ENCODE results near the gene CCDC71L. TPM values are rescaled to one million over a fixed set of nuclear protein-coding genes. Genes with fewer than 3 reads are reported as not detected.
A peak's percentile ranks its signal among the peaks of the same experiment; 100 is the strongest.
"Not testable (repeated sequence)": the region's sequence is repeated elsewhere in the genome, so short reads cannot be mapped to it uniquely, and the experiment has no call there.

Gene CCDC71L
- total RNA-seq, 2 experiments from 2014 or later = 12.7 to 14.6 TPM

DNA sequence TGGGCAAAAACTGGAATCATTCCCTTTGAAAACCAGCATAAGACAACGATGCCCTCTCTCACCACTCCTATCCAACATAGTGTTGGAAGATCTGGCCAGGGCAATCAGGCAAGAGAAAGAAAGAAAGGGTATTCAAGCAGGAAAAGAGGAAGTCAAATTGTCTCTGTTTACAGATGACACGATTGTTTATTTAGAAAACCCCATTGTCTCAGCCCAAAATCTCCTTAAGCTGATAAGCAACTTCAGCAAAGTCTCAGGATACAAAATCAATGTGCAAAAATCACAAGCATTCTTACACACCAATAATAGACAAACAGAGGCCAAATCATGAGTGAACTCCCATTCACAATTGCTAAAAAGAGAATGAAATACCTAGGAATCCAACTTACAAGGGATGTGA, 15.5 kb upstream of the CCDC71L start:
- H3K4me3 Mint-ChIP-seq; DNase-seq; H3K27me3 Mint-ChIP-seq (ENCODE audit: low read depth); H3K4me1 Mint-ChIP-seq (ENCODE audit: low read depth); H3K9me3 Mint-ChIP-seq; CTCF ChIA-PET; H3K36me3 Mint-ChIP-seq (ENCODE audit: low read depth); H3K27ac Mint-ChIP-seq; intact Hi-C loops (cut with micrococcal nuclease): not testable (repeated sequence)

DNA sequence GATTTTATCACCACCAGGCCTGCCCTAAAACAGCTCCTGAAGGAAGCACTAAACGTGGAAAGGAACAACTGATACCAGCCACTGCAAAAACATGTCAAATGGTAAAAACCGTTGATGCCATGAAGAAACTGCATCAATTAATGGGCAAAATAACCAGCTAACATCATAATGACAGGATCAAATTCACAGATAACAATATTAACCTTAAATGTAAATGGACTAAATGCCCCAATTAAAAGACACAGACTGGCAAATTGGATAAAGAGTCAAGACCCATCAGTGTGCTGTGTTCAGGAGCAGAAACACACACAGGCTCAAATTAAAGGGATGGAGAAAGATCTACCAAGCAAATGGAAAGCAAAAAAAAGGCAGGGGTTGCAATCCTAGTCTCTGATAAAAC, 12.7 kb upstream of the CCDC71L start:
- H3K36me3 Mint-ChIP-seq (ENCODE audit: low read depth); H3K27ac Mint-ChIP-seq; H3K27me3 Mint-ChIP-seq (ENCODE audit: low read depth); H3K4me3 Mint-ChIP-seq; intact Hi-C loops (cut with micrococcal nuclease); DNase-seq; H3K9me3 Mint-ChIP-seq: not testable (repeated sequence)
- H3K4me1 Mint-ChIP-seq (ENCODE audit: low read depth) = peaks cover 12% of the 10 kb centered on the region
- CTCF ChIA-PET = interaction anchor here (1.1 kb wide), 1 partner anchor 63 kb away, joined by 3 read pairs; no protein-coding TSS in a partner anchor

DNA sequence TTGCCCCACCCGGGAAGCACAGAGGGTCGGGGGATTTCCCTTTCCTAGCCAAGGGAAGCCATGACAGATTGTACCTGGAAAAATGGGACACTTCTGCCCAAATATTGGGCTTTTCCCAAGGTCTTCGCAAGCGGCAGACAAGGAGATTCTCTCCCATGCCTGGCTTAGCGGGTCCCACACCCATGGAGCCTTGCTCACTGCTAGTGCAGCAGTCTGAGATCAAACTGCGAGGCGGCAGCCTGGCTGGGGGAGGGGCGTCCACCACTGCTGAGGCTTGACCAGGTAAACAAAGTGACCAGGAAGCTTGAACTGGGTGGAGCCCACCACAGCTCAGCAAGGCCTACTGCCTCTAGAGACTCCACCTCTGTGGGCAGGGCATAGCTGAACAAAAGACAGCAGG, 11.0 kb upstream of the CCDC71L start:
- intact Hi-C loops (cut with micrococcal nuclease); H3K4me3 Mint-ChIP-seq; H3K27me3 Mint-ChIP-seq (ENCODE audit: low read depth); DNase-seq; H3K27ac Mint-ChIP-seq; H3K9me3 Mint-ChIP-seq; CTCF ChIA-PET; H3K36me3 Mint-ChIP-seq (ENCODE audit: low read depth): not testable (repeated sequence)
- peaks cover 12% of the 10 kb centered on the region for H3K4me1 Mint-ChIP-seq (ENCODE audit: low read depth)

DNA sequence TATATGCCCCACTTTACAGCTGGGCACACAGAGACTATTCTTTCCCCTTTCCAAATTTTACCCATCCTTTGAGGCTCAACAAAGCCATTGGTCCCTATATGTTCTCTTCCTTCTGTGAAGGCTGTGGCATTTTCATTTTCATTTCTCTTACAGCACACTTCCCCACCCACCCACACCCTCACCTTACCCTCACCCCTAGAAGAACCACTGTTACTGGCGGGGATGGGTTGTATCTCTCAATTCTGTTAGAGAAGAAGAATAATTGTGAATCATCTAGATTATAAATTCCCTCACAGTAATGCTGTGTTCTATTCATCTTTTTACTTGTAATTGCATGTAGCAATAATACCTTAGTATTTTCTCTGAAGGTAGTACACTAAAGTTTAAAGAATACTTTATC, 10.2 kb upstream of the CCDC71L start:
- H3K27me3 Mint-ChIP-seq (ENCODE audit: low read depth) = no peaks in the 10 kb centered on the region
- no peak overlapping the region for H3K4me3 Mint-ChIP-seq
- no peaks in the 10 kb centered on the region for H3K36me3 Mint-ChIP-seq (ENCODE audit: low read depth)
- H3K4me1 Mint-ChIP-seq (ENCODE audit: low read depth) = peaks cover 12% of the 10 kb centered on the region
- CTCF ChIA-PET = interaction anchor here (0.8 to 1.9 kb wide), 3 partner anchors 8 to 65 kb away, joined by 3 to 9 read pairs (median 8); partner anchors contain the start of gene CCDC71L
- H3K9me3 Mint-ChIP-seq = peaks cover 3% of the 10 kb centered on the region
- no peak for DNase-seq
- H3K27ac Mint-ChIP-seq = no peak overlapping the region
- intact Hi-C loops (cut with micrococcal nuclease) = no loop called here

DNA sequence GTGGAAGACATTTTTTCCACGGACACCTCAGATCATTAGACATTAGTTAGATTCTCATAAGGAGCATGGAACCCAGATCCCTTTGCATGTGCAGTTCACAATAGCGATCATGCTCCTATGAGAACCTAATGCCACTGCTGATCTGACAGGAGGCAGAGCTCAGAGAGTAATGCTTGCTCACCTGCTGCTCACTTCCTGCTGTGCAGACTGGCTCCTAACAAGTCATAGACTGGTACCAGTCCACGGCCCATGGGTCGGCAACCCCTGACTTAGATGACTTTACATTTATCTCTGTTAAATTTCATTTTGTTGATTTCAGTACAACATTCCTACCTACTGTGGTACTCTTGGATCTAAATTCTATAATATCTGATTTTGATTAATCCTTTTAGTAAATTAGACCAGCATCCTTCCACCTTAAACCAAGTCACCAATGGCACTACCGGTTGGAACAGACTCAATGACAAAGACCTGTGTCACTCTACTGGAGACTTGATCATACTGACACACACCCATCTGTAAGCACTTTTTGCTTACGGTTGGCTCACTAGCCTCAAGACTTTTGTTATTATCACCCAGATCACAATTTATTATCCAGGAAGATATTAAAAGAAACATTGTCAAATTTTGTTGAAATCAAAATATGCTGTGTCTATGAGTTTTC, 8.0 kb upstream of the CCDC71L start:
- Mint-ChIP-seq H3K4me3 (no peak overlapping the region), H3K4me1 (ENCODE audit: low read depth) (peaks cover 12% of the 10 kb centered on the region), H3K9me3 (peaks cover 3% of the 10 kb centered on the region), H3K36me3 (ENCODE audit: low read depth) (no peaks in the 10 kb centered on the region), H3K27ac (no peak overlapping the region), H3K27me3 (ENCODE audit: low read depth) (no peaks in the 10 kb centered on the region)
- intact Hi-C loops (cut with micrococcal nuclease) = no loop called here
- DNase-seq = no peak
- CTCF ChIA-PET = no interaction called here

DNA sequence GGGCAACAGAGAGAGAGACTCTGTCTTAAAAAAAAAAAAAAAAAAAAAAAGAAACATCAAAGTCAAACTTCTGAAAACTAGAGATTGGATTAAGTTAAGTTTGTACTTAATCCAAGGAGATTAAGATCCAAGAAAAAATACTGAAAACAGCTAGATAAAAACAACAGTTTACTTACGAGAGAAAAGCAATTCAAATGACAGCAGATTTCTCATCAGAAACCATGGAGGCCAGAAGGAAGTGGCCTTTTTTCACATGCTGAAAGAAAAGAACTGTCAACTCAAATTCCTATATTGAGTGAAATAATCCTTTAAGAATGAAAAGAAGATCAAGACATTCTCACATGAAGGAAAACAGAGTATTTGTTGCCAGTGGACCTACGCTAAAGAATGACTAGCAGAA, 5.4 kb upstream of the CCDC71L start:
- Mint-ChIP-seq H3K4me3 (no peak overlapping the region), H3K36me3 (ENCODE audit: low read depth) (no peaks in the 10 kb centered on the region), H3K27ac (no peak overlapping the region), H3K27me3 (ENCODE audit: low read depth) (no peaks in the 10 kb centered on the region), H3K9me3 (no peaks in the 10 kb centered on the region), H3K4me1 (ENCODE audit: low read depth) (peaks cover 11% of the 10 kb centered on the region)
- CTCF ChIA-PET = no interaction called here
- DNase-seq = no peak
- intact Hi-C loops (cut with micrococcal nuclease) = no loop called here

DNA sequence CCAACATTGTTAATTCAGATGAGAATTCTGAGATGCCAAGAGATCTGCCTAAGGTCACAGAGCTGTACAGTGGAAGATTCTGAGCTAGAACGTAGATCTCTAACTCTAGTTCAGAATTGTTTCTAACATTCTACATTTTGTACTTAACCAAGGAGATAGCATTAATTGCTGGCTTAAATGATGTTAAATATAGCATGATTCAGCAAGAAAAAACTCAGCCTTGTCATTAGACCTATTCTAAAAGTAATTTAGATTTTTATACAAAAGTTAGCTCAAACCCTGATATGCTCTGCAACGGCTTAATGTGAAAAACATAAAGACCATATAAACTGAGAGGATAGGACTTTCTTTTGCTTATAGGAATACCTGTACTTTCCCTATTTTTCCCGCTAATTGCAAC, 3.4 kb upstream of the CCDC71L start:
- Mint-ChIP-seq H3K27me3 (ENCODE audit: low read depth) (no peaks in the 10 kb centered on the region), H3K27ac (no peak overlapping the region), H3K4me3 (no peak overlapping the region), H3K9me3 (no peaks in the 10 kb centered on the region), H3K4me1 (ENCODE audit: low read depth) (peaks cover 7% of the 10 kb centered on the region), H3K36me3 (ENCODE audit: low read depth) (peaks cover 5% of the 10 kb centered on the region)
- CTCF ChIA-PET = interaction anchor here (0.8 to 1.8 kb wide), 4 partner anchors 72 to 182 kb away, joined by 3 to 11 read pairs (median 6); no protein-coding TSS in a partner anchor
- no peak for DNase-seq
- intact Hi-C loops (cut with micrococcal nuclease) = loop anchor here (5.0 kb wide), 4 partner anchors 182 to 483 kb away; no protein-coding TSS in a partner anchor

DNA sequence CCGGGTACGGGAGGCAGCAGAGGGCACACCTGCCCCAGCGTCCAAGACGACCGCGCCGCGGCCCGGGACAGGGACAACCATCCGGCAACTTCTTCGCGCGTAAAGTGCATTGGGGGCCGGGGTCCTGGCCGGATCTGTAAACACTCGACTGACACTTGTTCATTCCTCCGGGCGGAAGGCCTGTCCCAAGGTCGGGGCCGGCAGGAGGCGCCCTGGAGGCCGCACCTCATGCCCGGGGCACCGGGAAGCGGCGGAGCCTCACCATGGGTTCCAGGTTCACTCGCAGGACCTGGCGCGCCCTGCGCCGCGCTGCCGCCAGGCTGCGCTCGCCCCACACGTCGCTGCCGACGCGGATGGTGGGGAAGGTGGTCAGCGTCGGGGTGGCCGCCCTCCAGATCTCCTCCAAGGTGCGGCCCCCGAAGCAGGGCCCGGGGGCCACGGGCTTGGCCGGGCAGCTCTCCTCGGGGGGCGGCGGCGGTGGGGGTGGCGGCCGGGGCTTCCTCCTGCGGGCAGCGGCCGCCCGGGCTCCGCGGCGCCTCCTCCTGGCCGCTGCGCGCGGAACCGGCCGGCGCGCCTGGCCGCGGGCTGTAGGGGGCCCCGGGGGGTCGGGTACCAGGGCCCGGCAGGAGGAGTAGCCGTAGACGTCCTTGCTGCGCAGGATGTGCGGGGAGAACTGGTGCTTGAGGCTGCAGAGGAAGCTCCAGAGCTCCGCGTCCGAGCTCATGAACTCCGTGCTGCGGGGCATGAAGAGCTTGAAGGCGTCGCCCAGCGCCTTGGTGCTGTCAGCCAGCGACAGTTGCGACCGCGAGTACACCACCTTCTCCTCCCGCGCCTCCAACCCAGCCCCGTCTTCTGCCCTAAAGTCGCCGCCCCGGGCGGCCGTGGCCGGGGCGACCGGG, 746 bp downstream of the CCDC71L start:
- H3K4me1 Mint-ChIP-seq (ENCODE audit: low read depth) = peaks cover 23% of the 10 kb centered on the region
- peaks cover 5% of the 10 kb centered on the region for H3K36me3 Mint-ChIP-seq (ENCODE audit: low read depth)
- no peaks in the 10 kb centered on the region for H3K9me3 Mint-ChIP-seq
- peak overlapping the region; percentile 87 for H3K4me3 Mint-ChIP-seq
- H3K27me3 Mint-ChIP-seq (ENCODE audit: low read depth) = no peaks in the 10 kb centered on the region
- DNase-seq = peak; percentile 87
- CTCF ChIA-PET = interaction anchor here (0.6 to 7.9 kb wide), 37 partner anchors 10 to 488 kb away, joined by 3 to 140 read pairs (median 4); no protein-coding TSS in a partner anchor
- intact Hi-C loops (cut with micrococcal nuclease) = loop anchor here (1.0 to 5.0 kb wide), 11 partner anchors 62 to 487 kb away; partner anchors contain the start of genes NAMPT and PIK3CG
- H3K27ac Mint-ChIP-seq = peak overlapping the region; percentile 95

DNA sequence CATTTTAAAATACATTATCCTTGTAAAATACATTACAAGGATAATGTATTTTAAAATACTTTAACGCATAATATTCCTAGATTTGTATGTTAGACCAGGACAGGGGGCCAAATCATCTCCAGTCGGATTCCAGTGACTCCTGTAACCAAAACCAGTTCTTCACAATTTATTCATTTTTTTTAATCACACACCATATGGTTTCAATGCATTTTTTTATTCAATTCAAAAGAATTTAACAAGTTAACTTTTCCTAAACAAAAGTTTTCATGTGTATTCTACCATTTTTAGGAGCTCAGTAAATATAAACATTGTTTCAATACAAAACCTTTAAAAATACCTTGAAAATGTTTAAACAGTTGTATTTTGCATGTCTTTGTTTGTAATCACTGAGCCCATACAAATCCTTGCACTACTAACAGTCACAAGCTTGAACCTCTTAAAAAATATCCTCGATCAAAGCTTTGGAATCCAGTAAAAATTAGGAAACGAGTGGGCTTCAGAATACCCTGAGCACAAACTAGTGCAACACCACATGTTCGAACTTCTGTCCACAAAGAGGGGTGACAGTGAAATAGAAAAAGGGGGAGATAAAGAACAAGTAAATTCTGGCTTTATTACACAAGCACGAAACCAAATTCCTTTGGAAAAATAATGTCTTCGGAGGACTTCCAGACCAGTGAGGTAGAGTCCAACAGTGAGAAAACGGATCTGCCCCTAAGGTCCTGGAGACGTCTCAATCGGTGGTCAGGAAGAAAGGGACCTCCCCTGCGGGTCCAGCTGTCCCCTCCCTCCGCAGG, 1.6 kb downstream of the CCDC71L start:
- intact Hi-C loops (cut with micrococcal nuclease) = no loop called here
- Mint-ChIP-seq H3K36me3 (ENCODE audit: low read depth) (peaks cover 5% of the 10 kb centered on the region), H3K4me3 (peak overlapping the region; percentile 86), H3K9me3 (no peaks in the 10 kb centered on the region), H3K4me1 (ENCODE audit: low read depth) (peaks cover 23% of the 10 kb centered on the region), H3K27me3 (ENCODE audit: low read depth) (no peaks in the 10 kb centered on the region), H3K27ac (peak overlapping the region; percentile 95)
- no peak for DNase-seq
- CTCF ChIA-PET = interaction anchor here (0.6 to 7.9 kb wide), 29 partner anchors 11 to 588 kb away, joined by 3 to 140 read pairs (median 4); no protein-coding TSS in a partner anchor

DNA sequence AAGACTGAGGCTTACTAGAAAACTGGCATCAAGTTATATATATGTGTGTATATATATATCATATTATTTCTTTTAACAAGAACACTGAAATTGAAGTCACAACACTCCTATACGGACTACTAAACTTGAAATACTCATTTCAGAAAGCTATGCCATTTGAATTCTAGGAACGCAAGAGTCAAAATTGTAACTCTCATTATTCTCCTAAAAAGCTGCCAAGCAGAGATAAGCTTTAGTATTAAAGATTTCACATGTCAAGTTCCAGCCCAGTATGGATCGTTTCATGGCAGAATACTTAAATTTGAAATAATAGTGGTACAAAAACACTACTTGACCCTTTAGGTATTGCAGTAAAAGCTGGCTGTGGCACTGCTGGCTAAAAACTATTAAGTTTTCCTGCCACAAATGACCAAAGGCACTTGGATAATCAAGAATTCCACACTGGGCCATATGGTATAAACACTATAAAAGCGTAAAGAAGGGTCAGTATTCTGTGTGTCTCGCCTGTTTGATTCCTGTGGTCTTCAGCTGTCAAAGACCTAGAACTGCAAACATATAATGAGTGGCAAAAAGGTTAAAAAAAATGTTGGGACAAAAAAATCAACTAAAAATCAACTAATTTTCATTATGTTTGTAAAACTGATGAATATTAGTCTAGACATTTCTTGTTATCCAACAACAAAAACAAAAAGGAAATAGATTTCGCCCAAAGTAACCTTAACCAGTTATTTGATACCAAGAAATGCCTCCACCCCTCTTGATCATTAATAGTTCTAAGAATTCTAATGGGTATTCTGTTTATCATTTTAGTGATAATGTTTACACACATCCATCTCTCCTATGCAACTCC, 2.4 kb downstream of the CCDC71L start:
- Mint-ChIP-seq H3K4me1 (ENCODE audit: low read depth) (peaks cover 23% of the 10 kb centered on the region), H3K4me3 (peak overlapping the region; percentile 52), H3K36me3 (ENCODE audit: low read depth) (peaks cover 5% of the 10 kb centered on the region), H3K27me3 (ENCODE audit: low read depth) (no peaks in the 10 kb centered on the region), H3K9me3 (no peaks in the 10 kb centered on the region), H3K27ac (no peak overlapping the region)
- DNase-seq = no peak
- CTCF ChIA-PET = interaction anchor here (0.6 to 7.9 kb wide), 20 partner anchors 12 to 587 kb away, joined by 3 to 140 read pairs (median 4); no protein-coding TSS in a partner anchor
- intact Hi-C loops (cut with micrococcal nuclease) = no loop called here
